Endothelial cell (in vitro differentiated cells): ENCODE measurements around the gene FSTL1. TPM values are rescaled to one million over a fixed set of nuclear protein-coding genes. Genes with fewer than 3 reads are reported as not detected.

Experiments
- DNase-seq: peaks from one replicate; pipeline ENCODE4 v3.0.0; 2021; ENCODE audit warnings: low spot score
- H3K27ac Mint-ChIP-seq: one replicate; pipeline ENCODE4 v1.8.0; 2021; ENCODE audit warnings: mixed read lengths, inconsistent platforms; ENCODE audit not compliant: unreplicated experiment
- H3K27me3 Mint-ChIP-seq: one replicate; pipeline ENCODE4 v1.8.0; 2021; ENCODE audit warnings: mild to moderate bottlenecking, moderate library complexity, mixed read lengths, inconsistent platforms; ENCODE audit not compliant: unreplicated experiment
- H3K36me3 Mint-ChIP-seq: one replicate; pipeline ENCODE4 v1.8.0; 2021; ENCODE audit warnings: mild to moderate bottlenecking, low read depth, mixed read lengths, inconsistent platforms; ENCODE audit not compliant: unreplicated experiment
- H3K4me1 Mint-ChIP-seq: one replicate; pipeline ENCODE4 v1.8.0; 2021; ENCODE audit warnings: mild to moderate bottlenecking, mixed read lengths, inconsistent platforms; ENCODE audit not compliant: unreplicated experiment
- H3K4me3 Mint-ChIP-seq: one replicate; pipeline ENCODE4 v1.8.0; 2021; ENCODE audit warnings: mild to moderate bottlenecking, mixed read lengths, inconsistent platforms; ENCODE audit not compliant: unreplicated experiment
- H3K9me3 Mint-ChIP-seq: one replicate; pipeline ENCODE4 v1.8.0; 2021; ENCODE audit warnings: mixed read lengths, inconsistent platforms; ENCODE audit not compliant: unreplicated experiment
- CTCF ChIP-seq: fragments of 200-600 bp; sonication (generic); IDR thresholded peaks from one replicate; pipeline ENCODE4 v1.5.0; 2021; ENCODE audit warnings: antibody characterized with exemption; ENCODE audit not compliant: unreplicated experiment
- total RNA-seq: library from RNA; stranded (reverse); fragmentation: NEBNext Ultra II Directional; extraction: Animal tissue kit (Norgen Biotek cat#: 25700); gene quantifications from one replicate; pipeline ENCODE4 v1.2.1, GENCODE V29; 2021; ENCODE audit not compliant: unreplicated experiment

Gene FSTL1
- total RNA-seq, 1 donor from 2014 or later, result 1,211 TPM

GRCh38 chr3:120423432-120423831, 27.4 kb downstream of the FSTL1 start:
- H3K36me3 Mint-ChIP-seq, result peaks cover 25% of the 10 kb centered on the region
- TF ChIP-seq CTCF, result no peak
- no peak overlapping the region for H3K4me3 Mint-ChIP-seq
- no peak overlapping the region for H3K27ac Mint-ChIP-seq
- peaks cover 37% of the 10 kb centered on the region for H3K4me1 Mint-ChIP-seq
- no peak for DNase-seq
- no peaks in the 10 kb centered on the region for H3K27me3 Mint-ChIP-seq
- H3K9me3 Mint-ChIP-seq, result no peaks in the 10 kb centered on the region

GRCh38 chr3:120421926-120422325, 28.9 kb downstream of the FSTL1 start:
- no peak for TF ChIP-seq CTCF
- Mint-ChIP-seq H3K9me3 (no peaks in the 10 kb centered on the region), H3K36me3 (peaks cover 26% of the 10 kb centered on the region), H3K27me3 (no peaks in the 10 kb centered on the region), H3K27ac (no peak overlapping the region), H3K4me1 (peaks cover 52% of the 10 kb centered on the region), H3K4me3 (no peak overlapping the region)
- no peak for DNase-seq

GRCh38 chr3:120420928-120421551, 29.8 kb downstream of the FSTL1 start:
- no peak for TF ChIP-seq CTCF
- Mint-ChIP-seq H3K4me1 (peaks cover 60% of the 10 kb centered on the region), H3K27ac (peak overlapping the region; percentile 22), H3K4me3 (no peak overlapping the region), H3K9me3 (no peaks in the 10 kb centered on the region), H3K36me3 (peaks cover 33% of the 10 kb centered on the region), H3K27me3 (peaks cover 4% of the 10 kb centered on the region)
- DNase-seq, result no peak

- peaks cover 4% of the 10 kb centered on the region for H3K27me3 Mint-ChIP-seq
- H3K4me1 Mint-ChIP-seq, result peaks cover 66% of the 10 kb centered on the region
- H3K27ac Mint-ChIP-seq, result peak overlapping the region; percentile 91
- no peaks in the 10 kb centered on the region for H3K9me3 Mint-ChIP-seq
- TF ChIP-seq CTCF, result no peak
- H3K36me3 Mint-ChIP-seq, result peaks cover 38% of the 10 kb centered on the region
- no peak for DNase-seq
- no peak overlapping the region for H3K4me3 Mint-ChIP-seq
These were observed 30.4 kb downstream of the FSTL1 start for GRCh38 chr3:120420360-120420759.

- no peak for TF ChIP-seq CTCF
- Mint-ChIP-seq H3K4me3 (peak overlapping the region; percentile 39), H3K27me3 (peaks cover 4% of the 10 kb centered on the region), H3K9me3 (no peaks in the 10 kb centered on the region), H3K36me3 (peaks cover 40% of the 10 kb centered on the region), H3K4me1 (peaks cover 67% of the 10 kb centered on the region), H3K27ac (peak overlapping the region; percentile 91)
- DNase-seq, result no peak
These were observed 31.0 kb downstream of the FSTL1 start for GRCh38 chr3:120419797-120420196.
